Endothelial cell of umbilical vein (primary cell): Measurements from ENCODE around the gene HSH2D.

Source experiments
- EZH2 ChIP-seq: IDR thresholded peaks from 2 replicates; pipeline ENCODE4 v1.6.1; 2012; ENCODE audit warnings: borderline replicate concordance, low read depth, mild to moderate bottlenecking, moderate library complexity, low read length, inconsistent platforms; ENCODE audit not compliant: severe bottlenecking
- MYC ChIP-seq: IDR thresholded peaks from one replicate; pipeline ENCODE4 v1.6.1; 2011; ENCODE audit warnings: mild to moderate bottlenecking, low read depth, low read length
- POLR2AphosphoS5 ChIP-seq: IDR thresholded peaks from 2 replicates; pipeline ENCODE4 v1.6.1; 2012; ENCODE audit warnings: low read depth, mild to moderate bottlenecking, control low read depth, low read length, moderate library complexity; ENCODE audit not compliant: insufficient read depth
- TF ChIP-seq, protein P1 (sequence below), 2 donors: IDR thresholded peaks; 1 replicate in 1 of 2; 2 replicates in 1 of 2; pipeline ENCODE4 v1.5.1; 2011; ENCODE audit warnings: low read length in 2 of 2, mild to moderate bottlenecking in 2 of 2, moderate library complexity in 2 of 2, control low read depth in 1 of 2, inconsistent platforms in 1 of 2, low read depth in 1 of 2; ENCODE audit not compliant: insufficient read depth in 1 of 2; ENCODE audit errors: extremely low read depth in 1 of 2

DNA sequence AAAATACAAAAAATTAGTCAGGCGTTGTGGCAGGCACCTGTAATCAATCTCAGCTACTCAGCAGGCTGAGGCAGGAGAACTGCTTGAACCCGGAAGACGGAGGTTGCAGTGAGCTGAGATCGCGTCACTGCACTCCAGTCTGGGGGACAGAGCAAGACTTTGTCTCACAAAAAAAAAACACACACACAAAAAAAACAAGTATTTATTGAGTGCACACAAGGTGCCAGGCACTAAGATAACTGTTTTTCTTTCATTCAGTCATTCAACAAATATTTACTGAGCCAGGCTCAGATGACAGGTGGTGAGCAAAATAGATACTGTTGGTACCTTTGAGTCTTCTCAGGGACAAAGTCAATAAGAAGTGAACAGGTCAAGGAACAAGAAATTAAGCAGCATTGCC is 23.6 kb downstream of the HSH2D start:
- TF ChIP-seq, protein P1, sequence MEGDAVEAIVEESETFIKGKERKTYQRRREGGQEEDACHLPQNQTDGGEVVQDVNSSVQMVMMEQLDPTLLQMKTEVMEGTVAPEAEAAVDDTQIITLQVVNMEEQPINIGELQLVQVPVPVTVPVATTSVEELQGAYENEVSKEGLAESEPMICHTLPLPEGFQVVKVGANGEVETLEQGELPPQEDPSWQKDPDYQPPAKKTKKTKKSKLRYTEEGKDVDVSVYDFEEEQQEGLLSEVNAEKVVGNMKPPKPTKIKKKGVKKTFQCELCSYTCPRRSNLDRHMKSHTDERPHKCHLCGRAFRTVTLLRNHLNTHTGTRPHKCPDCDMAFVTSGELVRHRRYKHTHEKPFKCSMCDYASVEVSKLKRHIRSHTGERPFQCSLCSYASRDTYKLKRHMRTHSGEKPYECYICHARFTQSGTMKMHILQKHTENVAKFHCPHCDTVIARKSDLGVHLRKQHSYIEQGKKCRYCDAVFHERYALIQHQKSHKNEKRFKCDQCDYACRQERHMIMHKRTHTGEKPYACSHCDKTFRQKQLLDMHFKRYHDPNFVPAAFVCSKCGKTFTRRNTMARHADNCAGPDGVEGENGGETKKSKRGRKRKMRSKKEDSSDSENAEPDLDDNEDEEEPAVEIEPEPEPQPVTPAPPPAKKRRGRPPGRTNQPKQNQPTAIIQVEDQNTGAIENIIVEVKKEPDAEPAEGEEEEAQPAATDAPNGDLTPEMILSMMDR (IDR thresholded peaks at IDR 0.05; ENCODE audit: extremely low read depth in 1 of 2, insufficient read depth in 1 of 2, low read depth in 1 of 2, low read length in 2 of 2) = no peak
- TF ChIP-seq EZH2 = no peak
- no peak for TF ChIP-seq POLR2AphosphoS5
- TF ChIP-seq MYC = no peak
